IMR-90 (cell line): ENCODE results near the gene TMEM179. TPM values are rescaled to one million over a fixed set of nuclear protein-coding genes. Genes with fewer than 3 reads are reported as not detected.

Source experiments
- ATAC-seq: fragments of 200-7000 bp; cut with Tn5 transposase; 2 replicates; pipeline ENCODE4 v1.9.1; 2020; ENCODE audit warnings: low read depth, mild to moderate bottlenecking, moderate library complexity
- BruUV-seq: library from RNA; stranded (reverse); fragments of 400-500 nt; replicated peaks from 2 replicates; lab custom pipeline; 2021; lab: Mats Ljungman, UMichigan
- CTCF ChIA-PET: fragments of 300-600 bp; formaldehyde crosslinking; extraction: SDS; loops from one replicate; lab custom pipeline; 2021; ENCODE audit warnings: antibody characterized with exemption; lab: Yijun Ruan, JAX
- POLR2A ChIA-PET: fragments of 300-600 bp; sonication (Branson Sonifier 250); formaldehyde crosslinking; loops from one replicate; lab custom pipeline; 2022; ENCODE audit warnings: antibody characterized with exemption; ENCODE audit not compliant: unreplicated experiment; lab: Charles Lee
- DNase-seq: peaks from one replicate; pipeline ENCODE4 v3.0.0; 2013
- H2AFZ ChIP-seq: replicated peaks from 2 replicates; pipeline ENCODE3; 2013; ENCODE audit warnings: low read length, mild to moderate bottlenecking; ENCODE audit not compliant: poor library complexity
- H2AK5ac ChIP-seq: 2 replicates; pipeline ENCODE4 v1.6.1; 2013; ENCODE audit warnings: low read depth, low read length, inconsistent platforms
- H2AK9ac ChIP-seq: replicated peaks from 2 replicates; pipeline ENCODE3; 2013; ENCODE audit warnings: mild to moderate bottlenecking, low read depth, low read length, moderate library complexity; ENCODE audit not compliant: poor library complexity
- H2BK120ac ChIP-seq: 2 replicates; pipeline ENCODE4 v1.6.1; 2013; ENCODE audit warnings: low read depth, low read length, inconsistent platforms
- H2BK15ac ChIP-seq: 3 replicates; pipeline ENCODE4 v1.6.1; 2013; ENCODE audit warnings: low read depth, low read length, inconsistent platforms
- H2BK20ac ChIP-seq: 2 replicates; pipeline ENCODE4 v1.6.1; 2013; ENCODE audit warnings: low read depth, mild to moderate bottlenecking, inconsistent platforms, low read length, moderate library complexity
- H2BK5ac ChIP-seq: 2 replicates; pipeline ENCODE4 v1.6.1; 2013; ENCODE audit warnings: mild to moderate bottlenecking, low read depth, low read length, inconsistent platforms; ENCODE audit not compliant: poor library complexity, severe bottlenecking
- H3K14ac ChIP-seq: replicated peaks from 2 replicates; pipeline ENCODE4 v1.6.1; 2013; ENCODE audit warnings: low read depth, low read length, inconsistent platforms
- H3K18ac ChIP-seq: 2 replicates; pipeline ENCODE4 v1.6.1; 2013; ENCODE audit warnings: low read depth, low read length, control low read depth
- H3K23ac ChIP-seq: 2 replicates; pipeline ENCODE4 v1.6.1; 2013; ENCODE audit warnings: low read depth, low read length, inconsistent platforms
- H3K27ac ChIP-seq: 2 replicates; pipeline ENCODE4 v1.5.1; 2013; ENCODE audit warnings: mild to moderate bottlenecking, control low read depth, low read length; ENCODE audit not compliant: insufficient read depth
- H3K27me3 ChIP-seq: 2 replicates; pipeline ENCODE4 v1.6.1; 2013; ENCODE audit warnings: low read length; ENCODE audit not compliant: control insufficient read depth, insufficient read depth
- H3K36me3 ChIP-seq: 2 replicates; pipeline ENCODE4 v1.6.1; 2013; ENCODE audit warnings: low read length, mixed read lengths; ENCODE audit not compliant: control insufficient read depth, insufficient read depth
- H3K4ac ChIP-seq: 2 replicates; pipeline ENCODE4 v1.6.1; 2013; ENCODE audit warnings: low read depth, low read length, inconsistent platforms
- H3K4me1 ChIP-seq: 2 replicates; pipeline ENCODE4 v1.6.1; 2013; ENCODE audit warnings: low read length, mixed read lengths; ENCODE audit not compliant: control insufficient read depth, insufficient read depth
- H3K4me2 ChIP-seq: 2 replicates; pipeline ENCODE4 v1.6.1; 2013; ENCODE audit warnings: low read depth, mild to moderate bottlenecking, control low read depth, low read length, moderate library complexity
- H3K4me3 ChIP-seq: 2 replicates; pipeline ENCODE4 v1.5.1; 2013; ENCODE audit warnings: low read depth, mild to moderate bottlenecking, control low read depth, low read length, moderate library complexity; ENCODE audit not compliant: insufficient read depth
- H3K56ac ChIP-seq: 2 replicates; pipeline ENCODE4 v1.6.1; 2013; ENCODE audit warnings: low read length, inconsistent platforms; ENCODE audit not compliant: insufficient read depth; ENCODE audit errors: extremely low read depth
- H3K79me1 ChIP-seq, 2 experiments: 2 replicates each; pipeline ENCODE4 v1.6.1; 2013; ENCODE audit warnings: low read length in 2 of 2, inconsistent platforms in 1 of 2, low read depth in 1 of 2
- H3K9ac ChIP-seq: 2 replicates; pipeline ENCODE4 v1.6.1; 2013; ENCODE audit warnings: low read depth, low read length, control low read depth
- H3K9me1 ChIP-seq: 2 replicates; pipeline ENCODE4 v1.6.1; 2013; ENCODE audit warnings: low read length, inconsistent platforms; ENCODE audit not compliant: insufficient read depth
- H3K9me3 ChIP-seq: 2 replicates; pipeline ENCODE4 v1.6.1; 2013; ENCODE audit warnings: low read length; ENCODE audit not compliant: control insufficient read depth, insufficient read depth
- H4K20me1 ChIP-seq: 2 replicates; pipeline ENCODE4 v1.6.1; 2013; ENCODE audit warnings: low read length, inconsistent platforms; ENCODE audit not compliant: insufficient read depth
- H4K5ac ChIP-seq: 2 replicates; pipeline ENCODE4 v1.6.1; 2013; ENCODE audit warnings: mild to moderate bottlenecking, low read depth, low read length, control low read depth
- H4K8ac ChIP-seq, 2 experiments: 2 replicates each; pipeline ENCODE4 v1.6.1; 2013; ENCODE audit warnings: low read depth in 2 of 2, low read length in 2 of 2, control low read depth in 1 of 2, inconsistent platforms in 1 of 2
- H4K91ac ChIP-seq: 2 replicates; pipeline ENCODE4 v1.6.1; 2013; ENCODE audit warnings: low read depth, low read length, inconsistent platforms; ENCODE audit not compliant: insufficient read depth
- MAFK ChIP-seq: IDR thresholded peaks from 2 replicates; pipeline ENCODE4 v1.6.1; 2012; ENCODE audit warnings: low read depth, low read length, improper control_type of control experiment
- MXI1 ChIP-seq: IDR thresholded peaks from 2 replicates; pipeline ENCODE4 v1.6.1; 2012; ENCODE audit warnings: low read depth, mild to moderate bottlenecking, low read length, moderate library complexity, borderline replicate concordance
- RAD21 ChIP-seq: IDR thresholded peaks from 2 replicates; pipeline ENCODE4 v1.6.1; 2012; ENCODE audit warnings: low read length, improper control_type of control experiment
- SMC3 ChIP-seq: fragments of 150-350 bp; IDR thresholded peaks from 2 replicates; pipeline ENCODE4 v1.6.1; 2016; ENCODE audit warnings: low read depth, mild to moderate bottlenecking, antibody characterized with exemption, low read length, moderate library complexity
- WGBS, 2 experiments: methylation state at CpG; one replicate each; pipeline versions ENCODE4 v1.1.5 to v1.1.7; 2013; ENCODE audit warnings: missing lambda C conversion rate in 2 of 2; ENCODE audit not compliant: insufficient read length in 1 of 2; ENCODE audit errors: extremely low coverage in 2 of 2; 5-methylcytosine and 5-hydroxymethylcytosine counted together
- dilution Hi-C: fragments of 300-500 bp; cut with HindIII; formaldehyde crosslinking; loops from one replicate; pipeline ENCODE4 v1.14.3; 2018; ENCODE audit warnings: low sequenced_read_pairs; ENCODE audit not compliant: unreplicated experiment
- in situ Hi-C: fragments of 300-500 bp; cut with MboI; formaldehyde crosslinking; loops from 3 replicates; pipeline ENCODE4 v1.14.3; 2019; ENCODE audit warnings: low sequenced_read_pairs, inconsistent platforms, mixed read lengths
- intact Hi-C: fragments of 100-400 bp; cut with micrococcal nuclease; formaldehyde crosslinking; loops from 2 replicates; pipeline ENCODE4 v1.10.0; 2022
- polyA plus RNA-seq, 3 experiments: library from polyadenylated mRNA; depleted of rRNA; stranded (reverse); fragments of >200 nt; gene quantifications; 2 replicates each; pipeline ENCODE4 v1.2.3, GENCODE V29; 2012; ENCODE audit warnings: low replicate concordance in 1 of 3
- total RNA-seq: library from RNA; depleted of rRNA; stranded (reverse); fragments of >200 nt; gene quantifications from 2 replicates; pipeline ENCODE4 v1.2.3, GENCODE V29; 2012

TMEM179 gene
- total and polyA plus RNA-seq, 2 of the 4 experiments (the other 2 are of a cell fraction): not detected

DNA sequence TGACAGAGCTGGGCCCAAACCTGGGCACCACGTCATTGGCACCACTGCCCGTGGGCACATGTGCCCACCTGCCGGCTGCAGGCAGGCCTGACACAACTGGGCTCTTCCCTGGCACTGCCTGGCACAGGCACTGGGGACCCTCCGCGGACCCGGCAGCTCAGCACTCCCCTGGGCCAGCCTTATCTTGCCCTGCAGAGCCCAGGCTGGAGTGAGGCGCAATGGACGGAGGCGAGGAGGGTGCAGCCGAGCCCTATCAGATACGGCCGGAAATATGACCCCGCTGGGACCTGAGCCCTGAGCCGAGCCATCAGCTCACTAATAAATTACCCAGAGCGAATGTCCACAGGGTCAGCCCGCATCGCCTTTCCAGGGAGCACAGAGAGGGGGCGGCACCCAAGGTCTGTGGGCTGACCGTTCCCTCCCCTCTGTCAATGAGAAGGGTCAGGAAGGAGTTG, 26.7 kb downstream of the TMEM179 start:
- Histone ChIP-seq H3K27me3 (peaks cover 15% of the 10 kb centered on the region; the same call in 1 of the 2 replicates), H2AK9ac (no peak overlapping the region), H2BK15ac (no peak overlapping the region), H3K23ac (no peak overlapping the region), H3K18ac (no peak overlapping the region), H3K14ac (no peak overlapping the region), H3K4ac (no peak overlapping the region), H3K36me3 (no peaks in the 10 kb centered on the region), H3K9me3 (no peaks in the 10 kb centered on the region), H2AFZ (no peak overlapping the region), H4K8ac (no peak overlapping the region), H3K9ac (no peak overlapping the region), H3K27ac (no peak overlapping the region), H3K9me1 (no peaks in the 10 kb centered on the region), H2BK20ac (no peak overlapping the region), H3K4me2 (no peak overlapping the region), H3K4me3 (no peak overlapping the region), H3K79me1 (no peaks in the 10 kb centered on the region), H2BK5ac (no peak overlapping the region), H4K20me1 (no peaks in the 10 kb centered on the region), H4K91ac (no peak overlapping the region), H2BK120ac (no peak overlapping the region), H4K5ac (no peak overlapping the region), H2AK5ac (no peak overlapping the region), H3K56ac (no peak overlapping the region), H3K4me1 (no peaks in the 10 kb centered on the region)
- CTCF ChIA-PET: no interaction called here
- POLR2A ChIA-PET: no interaction called here
- TF ChIP-seq SMC3 (no peak), MAFK (no peak), RAD21 (no peak), MXI1 (no peak)
- dilution Hi-C loops (no loop called here), intact Hi-C loops (no loop called here), in situ Hi-C loops (no loop called here)
- DNase-seq: no peak
- BruUV-seq: no TSS peak
- WGBS, 2 experiments: 59% methylated on average over 9 of the region's 19 CpGs; no CpG with 5 or more reads in 1 of the 2 experiments
- no peak for ATAC-seq
